Adrenal gland (tissue), 5 donors: ENCODE measurements around the gene KRT31.

Experiments
- CTCF ChIP-seq, 6 experiments: fragments of 450-650 bp in 4 of 6; fragments of 200-600 bp in 2 of 6; sonication (generic) in 1 of 6; IDR thresholded peaks; 1 replicate in 5 of 6; 2 replicates in 1 of 6; pipeline versions ENCODE4 v1.5.1 to v1.8.0; 2016 to 2021; ENCODE audit warnings: antibody characterized with exemption in 6 of 6, mild to moderate bottlenecking in 2 of 6, moderate library complexity in 1 of 6
- POLR2A ChIP-seq, 2 donors: fragments of 450-650 bp; IDR thresholded peaks; one replicate each; pipeline ENCODE4 v1.6.1; 2017; ENCODE audit warnings: antibody characterized with exemption in 2 of 2, mild to moderate bottlenecking in 2 of 2, moderate library complexity in 1 of 2
- donor health status: DM: no; HTN: no; CAD: no.

GRCh38 chr17:41402161-41402560, 4.8 kb upstream of the KRT31 start:
- TF ChIP-seq CTCF (IDR thresholded peaks at IDR 0.05) (no peak), POLR2A (IDR thresholded peaks at IDR 0.05) (no peak)
